HL-60/S4 treated with retinoic acid at 250 ng/mL for 4 days and 3 days (cell line): ENCODE data around the gene LCN2.
"Not testable (repeated sequence)": the region's sequence is repeated elsewhere in the genome, so short reads cannot be mapped to it uniquely, and the experiment has no call there.

Experiments
- in situ Hi-C: fragments of 300-500 bp; cut with MboI; formaldehyde crosslinking; loops from 2 replicates; pipeline ENCODE4 v1.7.0; 2022; ENCODE audit warnings: low sequenced_read_pairs

Gene LCN2

GRCh38 chr9:128127568-128127989, 21.7 kb upstream of the LCN2 start, which contains the start of gene PTGES2:
Gene PTGES2 (minus strand): TSS chr9:128127729. CDS start chr9:128127717, 12 bp downstream.
- in situ Hi-C loops = no loop called here

GRCh38 chr9:128127990-128128835, 21.0 kb upstream of the LCN2 start:
- in situ Hi-C loops = no loop called here

- in situ Hi-C loops = no loop called here
Observed at GRCh38 chr9:128128836-128129590, 20.2 kb upstream of the LCN2 start.

- in situ Hi-C loops = not testable (repeated sequence)
Observed at GRCh38 chr9:128129976-128130590, 19.2 kb upstream of the LCN2 start.

- in situ Hi-C loops = not testable (repeated sequence)
Observed at GRCh38 chr9:128130651-128131050, 18.6 kb upstream of the LCN2 start.

GRCh38 chr9:128131346-128131745, 17.9 kb upstream of the LCN2 start:
- in situ Hi-C loops = not testable (repeated sequence)

GRCh38 chr9:128132139-128132538, 17.1 kb upstream of the LCN2 start:
- in situ Hi-C loops = not testable (repeated sequence)

GRCh38 chr9:128135561-128135960, 13.7 kb upstream of the LCN2 start:
- in situ Hi-C loops = not testable (repeated sequence)

GRCh38 chr9:128136816-128137793, 12.1 kb upstream of the LCN2 start:
- in situ Hi-C loops = no loop called here

- in situ Hi-C loops = no loop called here
Observed at GRCh38 chr9:128138001-128138400, 11.3 kb upstream of the LCN2 start.

GRCh38 chr9:128139621-128140020, 9.6 kb upstream of the LCN2 start:
- in situ Hi-C loops = no loop called here

GRCh38 chr9:128141604-128142003, 7.6 kb upstream of the LCN2 start:
- in situ Hi-C loops = no loop called here

- in situ Hi-C loops = no loop called here
Observed at GRCh38 chr9:128142061-128142460, 7.2 kb upstream of the LCN2 start.

GRCh38 chr9:128142596-128142995, 6.7 kb upstream of the LCN2 start:
- in situ Hi-C loops = no loop called here

GRCh38 chr9:128143525-128144238, 5.6 kb upstream of the LCN2 start:
- in situ Hi-C loops = no loop called here

- in situ Hi-C loops = no loop called here
Observed at GRCh38 chr9:128144239-128145181, 4.7 kb upstream of the LCN2 start.

- in situ Hi-C loops = no loop called here
Observed at GRCh38 chr9:128145536-128145935, 3.7 kb upstream of the LCN2 start.

- in situ Hi-C loops = no loop called here
Observed at GRCh38 chr9:128145951-128146351, 3.3 kb upstream of the LCN2 start.
